HUES64 (cell line): ENCODE data around the gene FKBP11.
A peak's percentile ranks its signal among the peaks of the same experiment; 100 is the strongest.

ENCODE experiments used
- H3K27ac ChIP-seq: 2 replicates; pipeline ENCODE4 v1.7.0; 2013; ENCODE audit warnings: low read depth, low read length, inconsistent platforms
- H3K27me3 ChIP-seq: 2 replicates; pipeline ENCODE4 v1.6.1; 2013; ENCODE audit warnings: mild to moderate bottlenecking, low read length; ENCODE audit not compliant: insufficient read depth
- H3K36me3 ChIP-seq: 2 replicates; pipeline ENCODE4 v1.6.1; 2013; ENCODE audit warnings: mild to moderate bottlenecking, low read length; ENCODE audit not compliant: insufficient read depth
- H3K4me1 ChIP-seq: 2 replicates; pipeline ENCODE4 v1.6.1; 2013; ENCODE audit warnings: mild to moderate bottlenecking, low read length, moderate library complexity; ENCODE audit not compliant: insufficient read depth
- H3K4me3 ChIP-seq: 2 replicates; pipeline ENCODE4 v1.5.1; 2013; ENCODE audit warnings: mild to moderate bottlenecking, low read length, moderate library complexity
- H3K9ac ChIP-seq: 2 replicates; pipeline ENCODE4 v1.6.1; 2013; ENCODE audit warnings: mild to moderate bottlenecking, low read depth, low read length
- H3K9me3 ChIP-seq: 2 replicates; pipeline ENCODE4 v1.6.1; 2013; ENCODE audit warnings: low read depth, low read length; ENCODE audit not compliant: insufficient read depth
- WGBS: fragments of 150-250, 120-280 bp; methylation state at CpG from one replicate; pipeline ENCODE4 v1.1.7; 2013; ENCODE audit warnings: missing lambda C conversion rate; 5-methylcytosine and 5-hydroxymethylcytosine counted together

Gene FKBP11

GRCh38 chr12:48967991-48968390 is 42.7 kb upstream of the FKBP11 start:
- no peaks in the 10 kb centered on the region for H3K9me3 ChIP-seq
- no peaks in the 10 kb centered on the region for H3K36me3 ChIP-seq
- H3K27me3 ChIP-seq: peaks cover 60% of the 10 kb centered on the region
- H3K9ac ChIP-seq: no peak overlapping the region
- peaks cover 50% of the 10 kb centered on the region for H3K4me1 ChIP-seq
- WGBS: 37% methylated on average over 7 of the region's 7 CpGs
- no peak overlapping the region for H3K4me3 ChIP-seq
- H3K27ac ChIP-seq: 0 out of 2 replicates have a peak overlapping the region, but pooled peaks have one; percentile 4

- no peaks in the 10 kb centered on the region for H3K9me3 ChIP-seq
- 84% methylated on average over 20 of the region's 20 CpGs for WGBS
- no peak overlapping the region for H3K27ac ChIP-seq
- no peak overlapping the region for H3K9ac ChIP-seq
- peaks cover 50% of the 10 kb centered on the region for H3K4me1 ChIP-seq
- peaks cover 44% of the 10 kb centered on the region for H3K27me3 ChIP-seq
- H3K4me3 ChIP-seq: no peak overlapping the region
- no peaks in the 10 kb centered on the region for H3K36me3 ChIP-seq
Measured at GRCh38 chr12:48966177-48966895, 41.0 kb upstream of the FKBP11 start.

GRCh38 chr12:48965298-48965838 is 40.1 kb upstream of the FKBP11 start:
- Histone ChIP-seq H3K36me3 (no peaks in the 10 kb centered on the region), H3K27ac (peak overlapping the region; percentile 50; the same call in 1 of the 2 replicates), H3K27me3 (peaks cover 34% of the 10 kb centered on the region), H3K9me3 (no peaks in the 10 kb centered on the region), H3K4me3 (no peak overlapping the region), H3K4me1 (peaks cover 41% of the 10 kb centered on the region), H3K9ac (no peak overlapping the region)

- Histone ChIP-seq H3K36me3 (no peaks in the 10 kb centered on the region), H3K27me3 (0 out of 2 replicates have a peak, but pooled peaks cover 5% of the 10 kb centered on the region), H3K9me3 (no peaks in the 10 kb centered on the region), H3K9ac (no peak overlapping the region), H3K4me3 (no peak overlapping the region), H3K27ac (no peak overlapping the region), H3K4me1 (peaks cover 19% of the 10 kb centered on the region)
Measured at GRCh38 chr12:48961801-48962200, 36.5 kb upstream of the FKBP11 start.

- Histone ChIP-seq H3K9ac (no peak overlapping the region), H3K4me1 (peaks cover 19% of the 10 kb centered on the region)
- 51% methylated on average over 4 of the region's 4 CpGs for WGBS
Measured at GRCh38 chr12:48961331-48961730, 36.0 kb upstream of the FKBP11 start.

GRCh38 chr12:48960834-48961233 is 35.5 kb upstream of the FKBP11 start:
- Histone ChIP-seq H3K9me3 (no peaks in the 10 kb centered on the region), H3K4me3 (no peak overlapping the region), H3K9ac (no peak overlapping the region), H3K27me3 (no peaks in the 10 kb centered on the region), H3K27ac (no peak overlapping the region), H3K4me1 (peaks cover 18% of the 10 kb centered on the region), H3K36me3 (peaks cover 2% of the 10 kb centered on the region; the same call in 1 of the 2 replicates)
- 78% methylated on average over 3 of the region's 3 CpGs for WGBS

More at GRCh38 chr12:48961331-48961730, 36.0 kb upstream of the FKBP11 start:
- Histone ChIP-seq H3K36me3 (no peaks in the 10 kb centered on the region), H3K4me3 (no peak overlapping the region), H3K9me3 (no peaks in the 10 kb centered on the region), H3K27me3 (0 out of 2 replicates have a peak, but pooled peaks cover under 1% of the 10 kb centered on the region), H3K27ac (no peak overlapping the region)

GRCh38 chr12:48958049-48958388 is 32.7 kb upstream of the FKBP11 start:
- peak overlapping the region; percentile 95 for H3K9ac ChIP-seq
- H3K27me3 ChIP-seq: no peaks in the 10 kb centered on the region
- H3K9me3 ChIP-seq: no peaks in the 10 kb centered on the region
- H3K4me3 ChIP-seq: peak overlapping the region; percentile 98
- H3K36me3 ChIP-seq: peaks cover 30% of the 10 kb centered on the region
- peak overlapping the region; percentile 61; the same call in 1 of the 2 replicates for H3K27ac ChIP-seq
- H3K4me1 ChIP-seq: peaks cover 8% of the 10 kb centered on the region; the same call in 1 of the 2 replicates
- WGBS: 60% methylated on average over 2 of the region's 3 CpGs

GRCh38 chr12:48957141-48958048 is 32.1 kb upstream of the FKBP11 start, which contains the start of gene ARF3:
ARF3 (minus strand) TSS chr12:48957487; CDS start chr12:48941095, 16,392 bp downstream.
- WGBS: under 1% methylated on average over 58 of the region's 58 CpGs

GRCh38 chr12:48956279-48957140 is 31.2 kb upstream of the FKBP11 start:
- 0% methylated on average over 27 of the region's 29 CpGs for WGBS
- H3K4me3 ChIP-seq: peak overlapping the region; percentile 98
- no peaks in the 10 kb centered on the region for H3K9me3 ChIP-seq
- peak overlapping the region; percentile 95 for H3K9ac ChIP-seq
- H3K27me3 ChIP-seq: no peaks in the 10 kb centered on the region
- peaks cover 42% of the 10 kb centered on the region for H3K36me3 ChIP-seq
- peak overlapping the region; percentile 96 for H3K27ac ChIP-seq
- H3K4me1 ChIP-seq: peaks cover 8% of the 10 kb centered on the region; the same call in 1 of the 2 replicates

More at GRCh38 chr12:48957141-48958048, 32.1 kb upstream of the FKBP11 start, which contains the start of gene ARF3:
- peak within 1 kb of the TSS; percentile 95 for H3K9ac ChIP-seq
- H3K27me3 ChIP-seq: no peaks in the 10 kb centered on the region
- no peaks in the 10 kb centered on the region for H3K9me3 ChIP-seq
- peaks cover 8% of the 10 kb centered on the region; the same call in 1 of the 2 replicates for H3K4me1 ChIP-seq
- H3K27ac ChIP-seq: peak within 1 kb of the TSS; percentile 96
- peak within 1 kb of the TSS; percentile 98 for H3K4me3 ChIP-seq
- peaks cover 37% of the 10 kb centered on the region for H3K36me3 ChIP-seq

GRCh38 chr12:48954841-48955501 is 29.7 kb upstream of the FKBP11 start:
- Histone ChIP-seq H3K36me3 (peaks cover 42% of the 10 kb centered on the region), H3K4me1 (peaks cover 8% of the 10 kb centered on the region; the same call in 1 of the 2 replicates), H3K27me3 (no peaks in the 10 kb centered on the region), H3K27ac (no peak overlapping the region), H3K9ac (no peak overlapping the region), H3K9me3 (no peaks in the 10 kb centered on the region), H3K4me3 (peak overlapping the region; percentile 98)
- 95% methylated on average over 3 of the region's 3 CpGs for WGBS
